ENCODE data around the gene TOMM40L.

- TF ChIP-seq REST (IDR thresholded peaks at IDR 0.05; ENCODE audit: insufficient read depth in 1 of 2, low read depth in 2 of 2, low read length in 2 of 2) (no peak), SIN3A (IDR thresholded peaks at IDR 0.05; ENCODE audit: borderline replicate concordance, insufficient read depth, low read length) (no peak), TAF1 (IDR thresholded peaks at IDR 0.05; ENCODE audit: borderline replicate concordance, insufficient read depth, low read length) (no peak), POLR2AphosphoS5 (IDR thresholded peaks at IDR 0.05; ENCODE audit: low read depth, low read length) (no peak), FOXP2 (optimal IDR thresholded peaks at IDR 0.05; ENCODE audit: borderline replicate concordance, extremely low read depth, extremely low read length, insufficient read depth) (no peak)
Observed at GRCh38 chr1:161195171-161195570, 30.7 kb upstream of the TOMM40L start.
